Stimulated activated CD8-positive, alpha-beta memory T cell treated with anti-CD3 and anti-CD28 coated beads, Interleukin-7, amount 100 ng/mL, for 24 hours (primary cell): ENCODE results near the gene DLGAP1.

Source experiments
- DNase-seq: peaks from one replicate; pipeline ENCODE4 v3.0.0-alpha.2; 2020; ENCODE audit warnings: low read depth

DLGAP1 gene

GRCh38 chr18:3466872-3467271, 988.2 kb downstream of the DLGAP1 start:
- no peak for DNase-seq

- DNase-seq: no peak
Measured at GRCh38 chr18:3466045-3466444, 989.1 kb downstream of the DLGAP1 start.

- no peak for DNase-seq
Measured at GRCh38 chr18:3463051-3463450, 992.1 kb downstream of the DLGAP1 start.

GRCh38 chr18:3461704-3462103, 993.4 kb downstream of the DLGAP1 start:
- no peak for DNase-seq

GRCh38 chr18:3460823-3461398, 994.2 kb downstream of the DLGAP1 start:
- no peak for DNase-seq

- DNase-seq: no peak
Measured at GRCh38 chr18:3458952-3459853, 995.9 kb downstream of the DLGAP1 start.

- no peak for DNase-seq
Measured at GRCh38 chr18:3458378-3458777, 996.7 kb downstream of the DLGAP1 start.

- no peak for DNase-seq
Measured at GRCh38 chr18:3457261-3457724, 997.8 kb downstream of the DLGAP1 start.

- DNase-seq: no peak
Measured at GRCh38 chr18:3456686-3457069, 998.4 kb downstream of the DLGAP1 start.

GRCh38 chr18:3455907-3456685, 999.0 kb downstream of the DLGAP1 start:
- DNase-seq: no peak

GRCh38 chr18:3455090-3455635, 999.9 kb downstream of the DLGAP1 start:
- no peak for DNase-seq

- DNase-seq: no peak
Measured at GRCh38 chr18:3454365-3455089, 1000.6 kb downstream of the DLGAP1 start.

GRCh38 chr18:3453540-3454364, 1001.4 kb downstream of the DLGAP1 start:
- DNase-seq: no peak

- no peak for DNase-seq
Measured at GRCh38 chr18:3452750-3453539, 1002.2 kb downstream of the DLGAP1 start.

GRCh38 chr18:3451989-3452749, 1002.9 kb downstream of the DLGAP1 start:
- DNase-seq: no peak

- DNase-seq: peak; percentile 68
Measured at GRCh38 chr18:3451183-3451988, 1003.7 kb downstream of the DLGAP1 start.

GRCh38 chr18:3450799-3451182, 1004.3 kb downstream of the DLGAP1 start:
- DNase-seq: peak; percentile 12
